Ureter (tissue), 1 donor: Measurements from ENCODE around the gene BMPER. TPM values are rescaled to one million over a fixed set of nuclear protein-coding genes. Genes with fewer than 3 reads are reported as not detected.
"Not testable (repeated sequence)": the region's sequence is repeated elsewhere in the genome, so short reads cannot be mapped to it uniquely, and the experiment has no call there.

ENCODE experiments used
- DNase-seq: peaks from one replicate; pipeline ENCODE4 v3.0.0-alpha.2; 2020; ENCODE audit warnings: low spot score
- total RNA-seq: library from RNA; stranded (reverse); gene quantifications from one replicate; pipeline ENCODE4 v1.2.4, GENCODE V29; 2023
- donor health status: DM: yes; HTN: yes; CAD: no.

Gene BMPER
- total RNA-seq, 1 donor from 2014 or later, result 6.8 TPM

DNA sequence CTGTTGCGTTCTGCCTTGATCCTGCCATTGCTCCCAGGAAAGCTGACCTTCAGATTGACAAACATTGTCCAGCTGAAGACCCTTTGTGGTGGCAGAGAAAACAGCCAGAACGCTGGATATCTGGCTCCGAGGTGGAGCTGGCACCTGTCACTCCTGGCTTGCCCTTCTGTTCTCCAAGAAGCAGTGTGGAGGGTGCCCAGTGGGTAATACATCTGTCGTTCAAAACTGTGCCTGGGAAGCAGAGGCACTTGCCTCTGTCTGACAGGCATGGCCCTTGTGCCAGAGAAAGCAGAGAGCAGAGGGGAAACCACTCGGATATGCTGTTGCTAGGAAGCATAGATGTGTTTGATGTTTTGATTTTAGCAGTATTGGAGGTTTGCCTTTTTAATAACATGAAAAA is 231.4 kb downstream of the BMPER start:
- DNase-seq, result no peak

DNA sequence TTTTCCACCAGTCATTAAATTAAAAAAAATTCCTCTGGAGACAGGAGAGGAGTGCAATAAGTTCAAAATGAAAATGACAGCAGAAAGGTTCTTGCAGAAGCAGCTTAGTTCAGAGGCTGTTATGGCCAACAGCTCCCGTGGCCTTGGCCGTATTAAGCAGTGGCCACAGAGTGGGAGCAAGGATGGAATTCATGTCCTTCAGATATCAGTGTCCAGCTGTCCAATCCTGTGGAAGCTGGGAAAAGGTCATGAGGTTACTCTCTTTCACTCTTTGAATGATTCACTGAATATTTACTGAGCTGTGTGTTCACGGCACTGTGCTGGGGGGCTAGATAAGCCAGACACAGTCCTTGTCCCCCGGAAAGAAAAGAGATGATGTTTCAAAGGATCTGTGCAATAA is 231.8 kb downstream of the BMPER start:
- DNase-seq, result no peak

DNA sequence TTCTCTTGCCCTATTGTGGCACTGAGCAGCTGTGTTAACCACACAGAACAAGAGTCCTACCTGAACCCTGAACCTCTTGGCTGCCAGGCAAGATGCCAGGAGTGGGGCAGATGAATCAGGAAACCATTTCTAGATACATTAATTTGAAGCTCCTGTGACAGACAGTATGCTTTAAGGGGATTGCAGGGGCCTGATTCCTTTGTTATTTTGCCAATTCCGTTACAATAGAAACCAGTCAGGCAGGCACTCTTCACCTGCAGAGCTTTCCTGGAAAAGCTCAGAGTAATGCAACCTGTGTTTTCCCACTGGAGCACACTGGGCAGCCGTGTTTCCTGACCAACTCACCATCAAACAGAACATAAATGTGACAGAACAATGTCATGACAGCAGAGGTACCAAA is 233.1 kb downstream of the BMPER start:
- no peak for DNase-seq

DNA sequence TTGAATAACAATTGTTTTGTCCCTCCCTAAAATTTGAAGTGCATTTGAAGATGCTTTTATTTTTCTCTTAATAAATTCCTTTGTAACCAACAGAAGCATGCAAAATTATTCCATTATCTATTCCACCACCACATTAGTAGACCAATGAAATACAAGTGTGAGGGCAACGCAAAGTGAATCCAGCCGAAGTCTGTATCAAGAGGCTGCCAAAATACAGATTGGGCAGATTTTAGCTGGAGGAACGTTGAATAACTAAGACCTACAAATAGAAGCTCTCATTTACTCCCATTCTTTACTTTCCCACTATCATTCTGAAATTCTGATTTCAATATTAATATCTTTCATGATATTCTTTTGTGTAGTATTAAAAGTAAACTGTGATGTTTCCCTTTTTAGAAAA is 233.7 kb downstream of the BMPER start:
- no peak for DNase-seq

DNA sequence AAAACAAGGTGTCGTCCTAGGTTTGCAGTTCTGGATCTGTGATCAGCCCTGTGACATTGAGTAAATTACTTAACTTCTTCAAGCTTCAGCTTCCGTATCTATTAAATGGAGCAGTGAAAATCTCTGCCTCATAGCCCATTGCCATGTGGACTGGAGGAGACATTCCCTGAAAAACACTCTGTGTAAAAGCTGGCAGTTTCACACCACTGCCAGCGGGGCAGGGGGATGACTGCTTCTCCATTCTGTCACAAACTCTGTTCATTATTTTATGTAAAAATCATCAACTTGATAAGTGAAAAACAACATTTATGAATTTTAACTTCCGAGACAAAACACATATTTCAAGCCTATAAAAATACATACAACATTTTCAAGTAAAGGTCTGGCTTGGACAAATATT is 234.7 kb downstream of the BMPER start:
- no peak for DNase-seq

DNA sequence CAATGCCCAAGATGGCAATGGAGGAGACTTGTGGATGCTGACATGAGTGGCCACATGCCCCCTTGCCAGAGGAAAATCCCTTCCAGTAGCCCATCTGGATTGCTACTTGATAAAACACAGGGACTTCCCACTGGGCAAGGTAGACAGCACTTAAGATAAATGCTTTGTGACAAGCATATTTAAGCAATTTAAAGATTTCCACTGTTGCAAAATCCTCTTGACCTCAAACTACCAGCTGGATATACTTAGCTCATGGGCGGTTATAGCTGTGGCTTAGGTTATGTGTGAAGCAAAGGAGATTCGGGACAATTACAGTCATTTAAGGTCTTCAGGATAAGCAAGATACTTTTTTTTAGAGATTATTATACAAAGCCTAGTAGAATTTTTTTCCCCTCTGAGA is 238.1 kb downstream of the BMPER start:
- no peak for DNase-seq

DNA sequence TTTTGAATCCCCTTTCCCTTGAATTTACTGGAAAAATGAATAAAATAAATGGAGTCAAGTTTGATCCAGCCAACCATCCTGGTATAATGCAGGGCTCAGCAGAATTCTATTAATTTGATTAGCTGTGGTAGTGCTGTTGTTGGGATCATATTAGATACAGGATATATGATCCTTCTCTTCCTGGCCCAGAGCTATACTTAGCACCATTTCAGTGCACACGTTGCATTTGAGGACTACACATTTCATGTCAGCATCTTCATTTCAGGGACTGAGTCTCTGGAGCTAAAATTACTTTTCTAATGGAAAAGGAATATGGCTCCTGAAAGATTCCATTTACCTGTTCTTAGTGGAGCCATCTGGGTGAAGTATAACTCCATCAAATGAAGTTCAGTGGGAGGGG is 240.3 kb downstream of the BMPER start:
- DNase-seq, result no peak

DNA sequence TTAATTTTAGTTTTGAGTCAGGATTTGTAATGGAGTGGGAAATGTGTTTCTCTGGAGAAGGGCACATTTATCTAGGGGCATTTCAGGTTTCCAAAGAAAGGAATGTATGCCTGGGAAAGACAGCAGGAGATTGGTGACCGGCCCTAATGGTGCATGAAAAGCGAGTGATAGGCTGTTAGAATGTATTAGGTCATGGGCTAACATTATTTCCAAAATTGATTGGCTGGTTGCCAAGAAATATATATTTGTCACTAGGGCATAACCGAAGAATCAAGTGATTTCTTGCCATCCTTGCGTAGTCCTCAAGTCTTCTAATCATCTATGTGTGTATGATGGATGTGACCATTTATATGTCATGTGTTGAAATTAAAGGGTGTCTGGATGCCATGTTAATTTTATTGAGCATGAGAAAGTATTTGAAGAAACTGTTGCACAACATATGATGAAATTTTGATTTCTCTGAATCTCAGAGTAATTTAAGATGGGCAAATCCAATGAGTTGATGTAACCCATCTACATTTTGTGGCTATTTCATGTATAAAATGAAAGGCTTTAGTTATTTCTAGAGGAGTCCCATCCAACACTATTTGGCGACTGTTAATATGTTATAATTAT is 248.4 kb downstream of the BMPER start:
- no peak for DNase-seq

DNA sequence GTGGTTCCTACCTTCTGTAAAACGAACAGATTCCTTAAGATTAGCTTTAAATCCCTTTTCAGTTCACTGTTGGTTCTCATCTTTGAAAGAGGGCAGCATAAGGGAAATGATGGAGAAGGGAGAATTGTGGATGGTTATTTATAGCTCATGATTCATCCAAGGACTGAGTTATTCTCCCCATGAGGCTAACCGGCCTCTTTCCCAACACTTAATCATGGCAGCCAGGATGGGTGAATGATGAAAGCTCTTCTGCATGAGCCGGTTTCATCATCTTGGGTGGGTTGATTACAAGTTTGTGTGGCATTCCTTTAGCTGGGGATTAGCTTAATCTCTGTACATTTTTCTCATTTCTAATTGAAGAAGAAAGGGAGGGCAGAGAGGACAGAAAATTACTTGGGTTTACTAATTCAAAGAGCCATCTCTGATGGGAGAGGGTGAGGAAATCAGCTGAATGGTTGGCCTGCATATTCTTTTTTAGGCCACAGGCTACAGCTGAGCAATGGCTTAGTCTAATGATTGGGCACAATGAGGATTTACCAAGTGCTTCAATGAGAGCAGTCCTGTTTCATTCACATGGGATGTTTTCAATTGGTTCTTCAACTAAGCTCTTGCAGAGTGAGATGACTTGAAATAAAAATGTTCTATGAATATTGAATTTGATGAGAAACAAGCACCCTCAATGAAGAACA is 250.0 kb downstream of the BMPER start:
- DNase-seq, result no peak

DNA sequence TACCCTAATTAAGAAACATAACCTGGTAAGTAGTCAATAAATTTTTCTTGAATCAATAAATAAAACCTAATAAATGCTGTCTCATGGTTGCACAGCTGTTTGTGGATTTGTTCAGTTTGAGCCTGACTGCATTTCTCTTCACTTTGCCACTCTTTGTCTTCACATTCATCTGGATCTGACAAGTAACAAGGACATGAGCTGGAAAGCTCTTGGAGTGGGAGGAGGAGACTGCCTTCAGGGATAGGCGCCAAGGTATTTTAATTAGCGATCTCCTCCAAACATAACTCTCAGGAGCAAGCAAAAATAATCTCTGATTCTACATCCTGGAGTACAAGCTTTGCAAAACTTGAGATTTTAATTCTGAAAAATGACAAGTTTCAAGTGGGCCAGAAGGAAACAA is 251.0 kb downstream of the BMPER start:
- no peak for DNase-seq

DNA sequence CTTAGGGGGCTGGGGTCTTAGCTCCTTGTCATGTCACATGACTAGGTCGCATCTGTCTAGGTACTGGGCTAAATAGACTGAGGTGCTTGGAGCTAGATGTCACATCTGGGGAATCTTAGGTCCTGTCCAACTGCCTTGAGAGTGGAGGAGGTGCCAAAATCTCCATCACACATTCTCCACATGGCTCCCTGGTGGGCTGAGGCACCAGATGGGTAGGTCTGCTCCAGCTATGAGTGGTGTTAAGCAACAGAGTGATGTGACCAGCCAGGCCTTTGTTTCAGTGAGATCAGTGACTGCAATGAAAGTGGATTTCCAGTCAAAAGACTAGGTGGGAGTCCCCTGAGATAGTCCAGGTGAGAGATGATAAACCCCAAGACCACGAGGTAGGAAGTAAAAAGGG is 251.8 kb downstream of the BMPER start:
- no peak for DNase-seq

DNA sequence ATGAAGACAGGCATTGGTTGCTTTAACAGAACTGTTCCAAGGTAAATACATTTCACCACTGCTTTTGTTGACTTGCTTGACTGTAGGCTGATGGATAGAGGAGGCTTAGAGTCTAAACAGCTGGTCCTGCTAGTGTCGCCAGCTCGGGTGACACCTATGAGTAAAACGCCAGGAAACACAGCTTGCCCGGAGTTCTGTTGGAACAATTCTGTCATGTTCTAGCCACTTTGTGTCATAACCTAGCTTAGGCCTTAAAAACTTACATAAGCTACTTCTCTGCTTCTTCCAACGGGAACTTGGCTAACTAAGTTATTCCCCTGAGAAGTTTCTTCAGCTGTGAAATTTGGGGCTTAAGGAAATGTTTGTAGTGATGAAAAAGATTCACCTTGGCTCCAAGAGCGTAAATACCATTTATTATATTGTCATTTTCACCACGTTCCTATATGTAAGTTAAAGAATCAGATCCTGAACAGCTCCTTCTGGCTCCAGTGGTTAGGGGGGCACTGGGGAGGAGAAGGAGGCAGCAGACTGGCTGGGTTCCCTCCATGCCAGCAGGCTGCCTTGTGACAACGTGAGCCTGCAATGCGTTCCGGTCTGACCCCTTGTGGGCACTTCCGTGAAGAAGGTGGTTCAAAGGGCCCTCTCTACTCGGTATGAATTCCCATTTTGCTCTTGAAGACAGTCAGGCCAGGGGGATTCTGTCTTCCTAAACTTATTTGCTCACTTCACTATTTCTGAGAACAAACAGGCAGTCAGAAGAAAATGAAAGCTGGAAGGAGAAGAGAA is 253.2 kb downstream of the BMPER start:
- DNase-seq, result no peak

DNA sequence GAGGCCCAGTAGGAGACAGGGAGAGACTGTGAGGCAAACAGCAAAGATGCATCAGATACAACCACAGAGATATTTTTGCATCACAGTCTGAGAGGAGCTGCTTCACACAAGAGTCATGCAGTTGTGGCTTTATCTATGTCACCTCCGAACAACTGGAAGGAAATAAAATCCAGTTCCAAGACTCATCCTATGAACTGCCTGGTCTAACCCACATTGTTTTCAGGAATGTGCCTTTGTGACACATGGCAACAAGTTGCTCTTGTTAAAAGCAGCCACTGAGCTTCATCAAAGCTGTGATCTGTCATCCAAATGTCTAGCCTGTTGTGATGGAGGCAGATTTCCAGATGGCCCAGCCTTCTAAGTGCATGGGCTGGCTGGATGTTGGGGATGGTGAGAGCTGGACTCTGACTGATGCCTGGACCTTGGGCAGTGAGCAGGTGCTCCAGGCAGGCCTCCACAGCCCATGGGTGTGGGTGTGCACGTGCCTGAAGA is 255.0 kb downstream of the BMPER start:
- no peak for DNase-seq

DNA sequence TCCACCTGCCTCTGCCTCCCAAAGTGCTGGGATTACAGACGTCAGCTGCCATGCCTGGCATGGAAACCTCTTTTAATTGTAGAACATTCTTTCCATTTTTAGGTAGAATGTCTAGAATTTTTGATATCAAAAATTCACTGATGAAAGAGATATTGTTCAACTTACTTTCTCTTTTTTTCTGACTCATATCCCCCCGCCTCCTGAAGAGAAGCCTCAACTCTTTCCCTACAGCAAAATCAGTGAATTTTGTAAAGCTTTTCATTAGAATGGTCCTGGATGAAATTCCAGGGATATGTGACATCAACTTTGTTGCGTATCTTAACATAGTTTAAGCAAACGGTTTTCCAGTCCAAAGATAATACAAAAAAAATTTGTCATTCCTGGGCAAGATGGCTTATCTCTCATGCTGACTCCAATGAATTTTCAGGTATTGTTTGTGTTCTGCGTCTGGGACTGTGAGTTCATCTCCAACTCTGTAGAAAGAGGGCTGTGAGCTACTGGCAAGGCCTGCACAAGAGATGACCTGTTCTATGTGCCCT is 256.8 kb downstream of the BMPER start:
- no peak for DNase-seq

DNA sequence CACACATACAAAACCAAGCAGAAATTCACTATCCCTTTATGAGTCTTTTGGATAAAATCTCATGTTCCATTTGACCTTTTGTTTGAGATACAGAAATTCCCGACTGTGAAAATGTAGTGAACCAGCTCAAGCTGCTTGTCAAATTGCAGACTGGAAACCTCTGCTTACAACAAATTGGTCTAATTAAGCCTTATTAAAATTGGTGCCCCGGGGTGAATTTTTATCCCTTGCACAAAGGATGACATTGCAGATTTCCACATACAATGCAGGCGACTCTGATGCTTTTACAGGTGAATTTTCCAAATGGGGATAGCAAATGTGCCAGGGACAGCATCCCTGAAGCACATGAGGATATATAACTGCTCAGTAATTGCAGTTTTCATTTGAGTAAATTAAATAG is 257.3 kb downstream of the BMPER start:
- no peak for DNase-seq

DNA sequence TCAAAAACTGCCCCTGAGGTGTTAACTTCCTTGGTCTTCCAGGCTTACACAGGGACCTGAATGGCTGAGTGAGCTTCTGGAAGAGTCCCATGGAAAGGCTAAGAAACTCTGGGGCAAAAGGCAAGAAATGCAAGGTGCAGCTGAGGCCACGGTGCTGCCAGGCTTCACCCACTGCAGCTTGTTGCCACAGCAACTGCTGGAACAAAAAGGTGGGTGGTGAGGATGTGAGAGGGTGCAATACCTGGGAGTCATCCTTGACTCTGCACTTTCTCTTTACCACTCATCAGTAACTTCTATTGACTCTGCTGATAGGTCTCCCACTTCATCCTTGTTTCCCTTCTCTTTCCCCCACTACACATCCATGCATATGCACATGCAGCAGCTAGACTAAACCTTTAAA is 258.6 kb downstream of the BMPER start:
- no peak for DNase-seq

DNA sequence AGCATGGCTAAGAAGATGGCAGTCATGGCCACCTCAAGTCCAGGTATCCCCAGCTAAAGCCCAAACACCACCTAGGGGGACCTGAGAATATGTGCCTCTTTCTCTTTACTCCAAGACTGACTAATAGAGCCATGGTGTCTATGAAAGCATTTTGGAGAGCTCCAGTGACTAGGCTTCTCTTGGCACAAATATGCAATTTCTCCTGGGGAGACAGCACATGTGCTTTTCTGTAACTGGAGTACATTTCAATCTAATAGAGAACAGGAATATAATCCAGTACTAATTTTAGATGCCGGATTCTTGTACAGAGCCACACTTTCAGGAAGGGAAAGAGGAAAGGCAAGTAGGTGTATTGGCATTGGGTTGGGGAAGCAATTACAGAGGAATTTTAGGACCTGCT is 260.1 kb downstream of the BMPER start:
- no peak for DNase-seq

DNA sequence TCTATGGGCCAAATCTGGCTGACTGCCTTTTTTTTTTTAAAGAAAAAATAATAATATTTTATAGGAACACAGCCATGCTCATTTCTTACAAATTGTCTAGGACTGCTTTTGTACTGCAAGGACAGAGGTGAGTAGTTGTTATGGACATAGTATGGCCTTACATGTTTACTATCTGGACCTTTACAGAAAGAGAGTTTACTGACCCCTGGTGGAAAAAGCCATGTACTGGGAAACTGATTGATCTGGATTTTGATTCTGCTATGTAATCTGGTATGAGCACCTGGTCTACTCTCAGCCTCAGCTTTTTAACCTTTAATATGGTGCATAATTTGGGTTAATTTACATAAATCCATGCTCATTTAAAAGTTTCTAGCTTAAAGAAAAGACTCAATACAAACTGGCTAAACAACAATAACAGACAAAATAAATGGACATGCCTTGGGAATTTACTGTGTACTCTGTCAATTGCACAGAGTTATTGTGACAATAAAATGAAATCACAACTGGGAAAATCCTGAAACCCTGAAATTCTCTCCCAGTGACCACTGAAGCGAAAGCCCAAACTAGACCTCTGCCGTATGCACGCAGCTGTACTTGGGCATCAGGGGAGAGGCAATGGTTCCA is 260.7 kb downstream of the BMPER start:
- DNase-seq, result no peak

DNA sequence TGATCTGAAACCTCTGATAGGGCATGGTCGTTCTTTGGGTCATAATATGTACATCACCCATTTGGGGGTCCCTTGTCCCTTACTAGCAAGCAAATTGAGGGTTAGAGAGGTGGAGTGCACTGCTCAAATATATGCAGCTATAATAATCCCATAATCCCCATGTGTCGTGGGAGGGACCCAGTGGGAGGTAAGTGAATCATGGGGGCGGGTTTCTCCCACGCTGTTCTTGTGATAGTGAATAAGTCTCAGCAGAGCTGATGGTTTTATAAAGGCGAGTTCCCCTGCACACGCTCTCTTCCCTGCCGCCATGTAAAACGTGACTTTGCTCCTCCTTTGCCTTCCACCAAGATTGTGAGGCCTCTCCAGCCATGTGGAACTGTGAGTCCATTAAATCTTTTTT is 262.7 kb downstream of the BMPER start:
- no peak for DNase-seq

DNA sequence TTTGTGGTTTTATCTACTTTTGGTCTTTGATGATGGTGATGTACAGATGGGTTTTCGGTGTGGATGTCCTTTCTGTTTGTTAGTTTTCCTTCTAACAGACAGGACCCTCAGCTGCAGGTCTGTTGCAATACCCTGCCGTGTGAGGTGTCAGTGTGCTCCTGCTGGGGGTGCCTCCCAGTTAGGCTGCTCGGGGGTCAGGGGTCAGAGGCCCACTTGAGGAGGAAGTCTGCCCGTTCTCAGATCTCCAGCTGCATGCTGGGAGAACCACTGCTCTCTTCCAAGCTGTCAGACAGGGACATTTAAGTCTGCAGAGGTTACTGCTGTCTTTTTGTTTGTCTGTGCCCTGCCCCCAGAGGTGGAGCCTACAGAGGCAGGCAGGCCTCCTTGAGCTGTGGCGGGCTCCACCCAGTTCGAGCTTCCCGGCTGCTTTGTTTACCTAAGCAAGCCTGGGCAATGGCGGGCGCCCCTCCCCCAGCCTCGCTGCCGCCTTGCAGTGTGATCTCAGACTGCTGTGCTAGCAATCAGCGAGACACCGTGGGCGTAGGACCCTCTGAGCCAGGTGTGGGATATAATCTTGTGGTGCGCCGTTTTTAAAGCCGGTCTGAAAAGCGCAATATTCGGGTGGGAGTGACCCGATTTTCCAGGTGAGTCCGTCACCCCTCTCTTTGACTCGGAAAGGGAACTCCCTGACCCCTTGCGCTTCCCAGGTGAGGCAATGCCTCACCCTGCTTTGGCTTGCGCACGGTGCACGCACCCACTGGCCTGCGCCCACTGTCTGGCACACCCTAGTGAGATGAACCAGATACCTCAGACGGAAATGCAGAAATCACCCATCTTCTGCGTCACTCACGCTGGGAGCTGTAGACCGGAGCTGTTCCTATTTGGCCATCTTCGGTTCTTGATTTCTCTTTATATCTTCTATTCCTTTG is 269.6 kb downstream of the BMPER start:
- DNase-seq, result not testable (repeated sequence)

DNA sequence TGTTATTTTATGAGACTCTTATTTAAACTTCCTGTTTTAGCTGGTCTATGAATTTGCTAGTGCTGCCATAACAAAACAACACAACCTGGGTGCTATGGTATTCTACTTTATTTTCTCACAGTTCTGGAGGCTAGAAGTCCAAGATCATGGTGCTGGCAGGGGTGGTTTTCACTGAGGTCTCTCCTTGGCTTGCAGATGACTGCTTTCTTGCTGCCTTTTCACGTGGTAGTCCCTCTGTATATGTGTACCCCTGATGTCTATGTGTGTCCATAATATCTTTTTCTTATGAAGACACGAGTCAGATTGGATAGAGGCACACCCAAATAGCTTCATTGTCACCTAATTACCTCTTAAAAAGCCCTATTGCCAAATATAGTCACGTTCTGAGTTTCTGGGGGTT is 270.5 kb downstream of the BMPER start:
- DNase-seq, result no peak
